DMS153 treated with DMSO at 0.1 percent for 48 hours (cell line): Measurements from ENCODE around the gene TTC34.
"Not testable (repeated sequence)": the region's sequence is repeated elsewhere in the genome, so short reads cannot be mapped to it uniquely, and the experiment has no call there.

Experiments
- DNase-seq: peaks from one replicate; lab custom pipeline; 2025; ENCODE audit not compliant: unreplicated experiment; lab: John Stamatoyannopoulos, UW

Gene TTC34

DNA sequence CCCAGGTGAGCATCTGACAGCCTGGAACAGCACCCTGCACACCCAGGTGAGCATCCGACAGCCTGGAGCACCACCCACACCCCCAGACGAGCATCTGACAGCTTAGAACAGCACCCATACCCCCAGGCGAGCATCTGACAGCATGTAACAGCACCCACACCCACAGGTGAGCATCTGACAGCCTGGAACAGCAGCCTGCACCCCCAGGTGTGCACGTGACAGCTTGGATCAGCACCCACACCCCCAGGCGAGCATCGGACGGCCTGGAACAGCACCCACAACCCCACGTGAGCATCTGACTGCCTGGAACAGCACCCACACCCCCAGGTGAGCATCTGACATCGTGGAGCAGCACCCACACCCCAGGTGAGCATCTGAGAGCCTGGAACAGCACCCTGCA is 116.6 kb downstream of the TTC34 start:
- DNase-seq: not testable (repeated sequence)

DNA sequence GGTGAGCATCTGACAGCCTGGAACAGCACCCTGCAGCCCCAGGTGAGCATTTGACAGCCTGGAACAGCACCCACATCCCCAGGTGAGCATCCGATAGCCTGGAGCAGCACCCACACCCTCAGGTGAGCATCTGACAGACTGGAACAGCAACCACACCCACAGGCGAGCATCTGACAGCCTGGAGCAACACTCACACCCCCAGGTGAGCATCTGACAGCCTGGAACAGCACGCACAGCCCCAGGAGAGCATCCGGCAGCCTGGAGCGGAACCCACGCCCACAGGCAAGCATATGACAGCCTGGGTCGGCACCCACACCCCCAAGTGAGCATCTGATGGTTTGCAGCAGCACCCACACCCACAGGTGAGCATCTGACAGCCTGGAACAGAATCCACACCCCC is 117.5 kb downstream of the TTC34 start:
- DNase-seq: not testable (repeated sequence)

DNA sequence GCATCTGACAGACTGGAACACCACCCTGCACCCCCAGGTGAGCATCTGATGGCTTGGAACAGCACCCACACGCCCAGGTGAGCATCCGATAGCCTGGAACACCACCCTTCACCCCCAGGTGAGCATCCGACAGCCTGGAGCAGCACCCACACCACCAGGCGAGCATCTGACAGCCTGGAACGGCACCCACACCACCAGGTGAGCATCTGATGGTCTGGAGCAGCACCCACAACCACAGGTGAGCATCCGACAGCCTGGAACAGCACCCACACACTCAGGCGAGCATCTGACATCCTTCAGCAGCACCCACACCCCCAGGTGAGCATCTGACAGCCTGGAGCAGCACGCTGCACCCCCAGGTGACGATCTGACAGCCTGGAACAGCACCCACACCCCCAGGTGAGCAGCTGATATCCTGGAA is 118.2 kb downstream of the TTC34 start:
- not testable (repeated sequence) for DNase-seq

DNA sequence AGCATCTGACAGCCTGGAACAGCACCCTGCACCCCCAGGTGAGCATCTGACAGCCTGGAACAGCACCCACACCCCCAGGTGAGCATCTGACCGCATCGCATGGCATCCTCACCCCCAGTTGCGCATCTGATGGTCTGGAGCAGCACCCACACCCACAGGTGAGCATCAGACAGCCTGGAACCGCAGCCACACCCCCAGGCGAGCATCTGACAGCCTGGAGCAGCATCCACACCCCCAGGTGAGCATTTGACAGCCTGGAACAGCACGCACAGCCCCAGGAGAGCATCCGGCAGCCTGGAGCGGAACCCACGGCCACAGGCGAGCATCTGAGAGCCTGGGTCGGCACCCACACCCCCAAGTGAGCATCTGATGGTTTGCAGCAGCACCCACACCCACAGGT is 118.6 kb downstream of the TTC34 start:
- not testable (repeated sequence) for DNase-seq

DNA sequence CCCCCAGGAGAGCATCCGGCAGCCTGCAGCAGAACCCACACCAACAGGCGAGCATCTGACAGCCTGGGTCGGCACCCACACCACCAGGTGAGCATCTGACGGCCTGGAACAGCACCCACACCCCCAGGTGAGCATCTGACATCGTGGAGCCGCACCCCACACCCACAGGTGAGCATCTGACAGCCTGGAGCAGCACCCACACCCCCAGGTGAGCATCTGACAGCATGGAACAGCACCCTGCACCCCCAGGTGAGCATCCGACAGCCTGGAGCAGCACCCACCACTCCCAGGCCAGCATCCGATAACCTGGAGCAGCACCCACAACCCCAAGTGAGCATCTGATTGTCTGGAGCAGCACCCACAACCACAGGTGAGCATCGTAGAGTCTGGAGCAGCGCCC is 124.8 kb downstream of the TTC34 start:
- not testable (repeated sequence) for DNase-seq

DNA sequence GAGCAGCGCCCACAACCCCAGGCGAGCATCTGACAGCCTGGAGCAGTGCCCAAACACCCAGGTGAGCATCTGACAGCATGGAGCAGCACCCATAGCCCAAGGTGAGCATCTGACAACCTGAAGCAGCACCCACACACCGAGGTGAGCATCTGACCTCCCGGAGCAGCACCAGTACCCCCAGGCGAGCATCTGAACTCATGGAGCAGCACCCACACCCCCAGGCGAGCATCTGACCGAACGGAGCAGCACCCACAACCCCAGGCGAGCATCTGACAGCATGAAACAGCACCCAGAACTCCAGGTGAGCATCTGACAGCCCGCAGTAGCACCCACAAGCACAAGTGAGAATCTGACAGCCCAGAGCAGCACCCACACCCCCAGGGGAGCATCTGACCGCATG is 129.8 kb downstream of the TTC34 start:
- DNase-seq: not testable (repeated sequence)

DNA sequence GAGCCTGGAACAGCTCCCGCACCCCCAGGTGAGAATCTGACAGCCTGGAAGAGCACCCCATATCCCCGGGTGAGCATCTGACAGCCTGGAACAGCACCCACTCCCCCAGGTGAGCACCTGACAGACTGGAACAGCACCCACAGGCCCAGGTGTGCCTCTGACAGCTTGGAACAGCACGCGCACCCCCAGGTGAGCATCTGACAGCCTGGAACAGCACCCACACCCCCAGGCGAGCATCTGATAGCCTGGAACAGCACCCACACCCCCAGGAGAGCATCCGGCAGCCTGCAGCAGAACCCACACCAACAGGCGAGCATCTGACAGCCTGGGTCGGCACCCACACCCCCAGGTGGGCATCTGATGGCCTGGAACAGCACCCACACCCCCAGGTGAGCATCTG is 141.7 kb downstream of the TTC34 start:
- not testable (repeated sequence) for DNase-seq

DNA sequence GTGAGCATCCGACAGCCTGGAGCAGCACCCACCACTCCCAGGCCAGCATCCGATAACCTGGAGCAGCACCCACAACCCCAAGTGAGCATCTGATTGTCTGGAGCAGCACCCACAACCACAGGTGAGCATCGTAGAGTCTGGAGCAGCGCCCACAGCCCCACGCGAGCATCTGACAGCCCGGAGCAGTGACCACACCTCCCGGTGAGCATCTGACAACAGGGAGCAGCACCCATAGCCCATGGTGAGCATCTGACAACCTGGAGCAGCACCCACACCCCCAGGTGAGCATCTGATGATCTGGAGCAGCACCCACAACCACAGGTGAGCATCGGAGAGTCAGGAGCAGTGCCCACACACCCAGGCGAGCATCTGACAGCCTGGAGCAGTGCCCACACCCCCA is 143.6 kb downstream of the TTC34 start:
- DNase-seq: not testable (repeated sequence)

DNA sequence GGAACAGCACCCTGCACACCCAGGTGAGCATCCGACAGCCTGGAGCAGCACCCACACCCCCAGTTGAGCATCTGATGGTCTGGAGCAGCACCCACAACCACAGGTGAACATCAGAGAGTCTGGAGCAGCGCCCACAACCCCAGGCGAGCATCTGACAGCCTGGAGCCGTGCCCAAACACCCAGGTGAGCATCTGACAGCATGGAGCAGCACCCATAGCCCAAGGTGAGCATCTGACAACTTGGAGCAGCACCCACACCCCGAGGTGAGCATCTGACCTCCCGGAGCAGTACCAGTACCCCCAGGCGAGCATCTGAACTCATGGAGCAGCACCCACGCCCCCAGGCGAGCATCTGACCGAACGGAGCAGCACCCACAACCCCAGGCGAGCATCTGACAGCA is 144.4 kb downstream of the TTC34 start:
- DNase-seq: not testable (repeated sequence)

DNA sequence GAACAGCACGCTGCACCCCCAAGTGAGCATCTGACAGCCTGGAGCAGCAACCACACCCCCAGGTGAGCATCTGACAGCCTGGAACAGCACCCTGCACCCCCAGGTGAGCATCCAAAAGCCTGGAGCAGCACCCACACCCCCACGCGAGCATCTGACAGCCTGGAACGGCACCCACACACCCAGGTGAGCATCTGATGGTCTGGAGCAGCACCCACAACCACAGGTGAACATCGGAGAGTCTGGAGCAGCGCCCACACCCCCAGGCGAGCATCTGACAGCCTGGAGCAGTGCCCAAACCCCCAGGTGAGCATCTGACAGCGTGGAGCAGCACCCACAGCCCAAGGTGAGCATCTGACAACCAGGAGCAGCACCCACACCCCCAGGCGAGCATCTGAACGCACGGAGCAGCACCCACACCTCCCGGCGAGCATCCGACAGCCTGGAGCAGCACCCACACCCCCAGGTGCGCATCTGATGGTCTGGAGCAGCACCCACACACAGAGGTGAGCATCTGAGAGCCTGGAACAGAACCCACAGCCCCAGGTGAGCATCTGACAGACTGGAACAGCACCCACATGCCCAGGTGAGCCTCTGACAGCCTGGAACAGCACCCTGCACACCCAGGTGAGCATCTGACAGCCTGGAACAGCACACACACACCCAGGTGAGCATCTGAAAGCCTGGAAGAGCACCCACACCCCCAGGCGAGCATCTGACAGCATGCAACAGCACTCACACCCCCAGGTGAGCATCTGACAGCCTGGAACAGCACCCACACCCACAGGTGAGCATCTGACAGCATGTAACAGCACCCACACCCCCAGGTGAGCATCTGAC is 145.7 kb downstream of the TTC34 start:
- DNase-seq: not testable (repeated sequence)

DNA sequence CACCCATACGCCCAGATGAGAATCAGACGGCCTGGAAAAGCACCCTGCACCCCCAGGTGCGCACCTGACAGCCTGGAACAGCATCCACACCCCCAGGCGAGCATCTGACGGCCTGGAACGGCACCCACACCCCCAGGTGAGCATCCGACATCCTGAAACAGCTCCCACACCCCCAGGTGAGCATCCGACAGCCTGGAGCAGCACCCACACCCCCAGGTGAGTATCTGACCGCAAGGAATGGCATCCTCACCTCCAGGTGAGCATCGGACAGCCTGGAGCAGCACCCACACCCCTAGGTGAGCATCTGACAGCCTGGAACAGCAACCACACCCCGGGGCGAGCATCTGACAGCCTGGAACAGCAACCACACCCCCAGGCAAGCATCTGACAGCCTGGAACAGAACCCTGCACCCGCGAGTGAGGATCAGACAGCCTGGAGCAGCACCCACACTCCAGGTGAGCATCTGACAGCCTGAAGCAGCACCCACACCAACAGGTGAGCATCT is 147.0 kb downstream of the TTC34 start:
- DNase-seq: not testable (repeated sequence)

DNA sequence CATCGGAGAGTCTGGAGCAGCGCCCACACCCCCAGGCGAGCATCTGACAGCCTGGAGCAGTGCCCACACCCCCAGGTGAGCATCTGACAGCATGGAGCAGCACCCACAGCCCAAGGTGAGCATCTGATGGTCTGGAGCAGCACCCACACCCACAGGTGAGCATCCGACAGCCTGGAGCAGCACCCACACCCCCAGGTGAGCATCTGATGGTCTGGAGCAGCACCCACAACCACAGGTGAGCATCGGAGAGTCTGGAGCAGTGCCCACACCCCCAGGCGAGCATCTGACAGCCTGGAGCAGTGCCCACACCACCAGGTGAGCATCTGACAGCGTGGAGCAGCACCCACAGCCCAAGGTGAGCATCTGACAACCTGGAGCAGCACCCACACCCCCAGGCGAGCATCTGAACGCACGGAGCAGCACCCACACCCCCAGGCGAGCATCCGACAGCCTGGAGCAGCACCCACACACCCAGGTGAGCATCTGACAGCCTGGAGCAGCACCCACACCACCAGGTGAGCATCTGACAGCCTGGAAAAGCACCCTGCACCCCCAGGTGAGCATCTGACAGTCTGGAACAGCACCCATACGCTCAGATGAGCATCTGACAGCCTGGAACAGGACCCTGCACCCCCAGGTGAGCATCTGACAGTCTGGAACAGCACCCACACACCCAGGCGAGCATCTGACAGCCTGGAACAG is 147.6 kb downstream of the TTC34 start:
- DNase-seq: not testable (repeated sequence)

DNA sequence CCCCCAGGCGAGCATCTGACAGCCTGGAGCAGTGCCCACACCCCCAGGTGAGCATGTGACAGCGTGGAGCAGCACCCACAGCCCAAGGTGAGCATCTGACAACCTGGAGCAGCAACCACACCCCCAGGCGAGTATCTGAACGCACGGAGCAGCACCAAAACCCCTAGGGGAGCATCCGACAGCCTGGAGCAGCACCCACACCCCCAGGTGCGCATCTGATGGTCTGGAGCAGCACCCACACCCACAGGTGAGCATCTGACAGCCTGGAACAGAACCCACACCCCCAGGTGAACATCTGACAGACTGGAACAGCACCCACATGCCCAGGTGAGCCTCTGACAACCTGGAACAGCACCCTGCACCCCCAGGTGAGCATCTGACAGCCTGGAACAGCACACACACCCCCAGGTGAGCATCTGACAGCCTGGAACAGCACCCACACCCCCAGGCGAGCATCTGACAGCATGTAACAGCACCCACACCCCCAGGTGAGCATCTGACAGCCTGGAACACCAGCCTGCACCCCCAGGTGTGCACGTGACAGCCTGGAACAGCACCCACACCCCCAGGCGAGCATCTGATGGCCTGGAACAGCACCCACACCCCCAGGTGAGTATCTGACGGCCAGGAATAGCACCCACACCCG is 148.4 kb downstream of the TTC34 start:
- DNase-seq: not testable (repeated sequence)

DNA sequence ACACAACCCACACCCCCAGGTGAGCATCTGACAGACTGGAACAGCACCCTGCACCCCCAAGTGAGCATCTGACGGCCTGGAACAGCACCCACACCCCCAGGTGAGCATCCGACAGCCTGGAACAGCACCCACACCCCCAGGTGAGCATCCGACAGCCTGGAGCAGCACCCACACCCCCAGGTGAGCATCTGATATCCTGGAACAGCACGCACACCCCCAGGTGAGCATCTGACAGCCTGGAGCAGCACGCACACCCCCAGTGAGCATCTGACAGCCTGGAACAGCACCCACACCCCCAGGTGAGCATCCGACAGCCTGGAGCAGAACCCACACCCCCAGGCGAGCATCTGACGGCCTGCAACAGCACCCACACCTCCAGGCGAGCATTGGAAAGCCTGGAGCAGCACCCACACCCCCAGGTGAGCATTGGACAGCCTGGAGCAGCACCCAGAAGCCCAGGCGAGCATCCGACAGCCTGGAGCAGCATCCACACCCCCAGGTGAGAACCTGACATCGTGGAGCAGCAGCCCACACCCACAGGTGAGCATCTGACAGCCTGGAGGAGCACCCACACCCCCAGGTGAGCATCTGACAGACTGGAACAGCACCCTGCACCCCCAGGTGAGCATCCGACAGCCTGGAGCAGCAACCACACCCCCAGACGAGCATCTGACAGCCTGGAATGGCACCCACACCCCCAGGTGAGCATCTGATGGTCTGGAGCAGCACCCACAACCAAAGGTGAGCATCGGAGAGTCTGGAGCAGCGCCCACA is 149.2 kb downstream of the TTC34 start:
- DNase-seq: not testable (repeated sequence)

DNA sequence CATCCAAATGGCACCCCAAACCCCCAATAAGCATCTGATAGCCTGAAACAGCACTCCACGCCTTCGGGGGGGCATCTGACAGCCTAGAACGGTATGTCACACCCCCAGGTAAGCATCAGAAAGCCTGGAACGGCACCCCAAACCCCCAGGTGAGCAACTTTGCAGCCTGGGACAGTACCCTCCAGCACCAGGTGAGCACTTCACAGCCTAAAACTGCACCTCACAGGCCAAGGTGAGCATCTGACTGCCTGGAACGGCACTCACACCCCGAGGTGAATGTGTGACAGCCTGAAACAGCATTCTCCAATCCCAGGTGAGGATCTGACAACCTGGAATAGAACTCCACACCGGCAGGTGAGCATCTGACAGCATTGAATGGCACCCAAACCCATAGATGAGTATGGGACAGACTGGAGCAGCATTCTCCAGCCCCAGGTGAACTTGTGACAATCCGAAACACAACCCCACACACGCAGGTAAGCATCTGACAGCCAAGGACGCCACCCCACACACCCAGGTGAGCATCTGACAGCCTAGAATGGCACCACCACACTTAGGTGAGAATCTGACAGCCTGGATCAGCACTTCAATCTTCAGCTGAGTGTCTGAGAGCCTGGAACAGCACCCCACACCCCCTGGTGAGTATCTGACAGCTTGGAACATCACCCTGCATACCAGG is 150.4 kb downstream of the TTC34 start:
- DNase-seq: no peak

DNA sequence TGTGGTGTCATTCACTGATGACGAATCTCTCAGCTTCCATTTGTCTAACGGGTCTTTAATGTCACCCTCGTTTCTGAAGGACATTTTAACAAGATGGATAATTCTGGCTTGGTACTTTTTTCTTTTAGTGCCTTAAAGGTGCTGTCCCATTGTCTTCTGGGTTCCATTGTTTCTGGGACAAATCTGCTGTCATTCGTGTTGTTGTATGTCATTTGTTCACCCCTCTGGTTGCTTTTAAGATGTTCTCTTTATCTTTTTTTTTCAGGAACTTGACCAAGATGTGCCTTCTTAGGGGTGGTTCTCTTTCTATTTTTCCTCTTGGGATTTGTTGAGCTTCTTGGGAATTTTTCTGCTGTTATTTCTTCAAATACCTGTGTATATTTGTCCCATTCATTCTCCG is 154.7 kb downstream of the TTC34 start:
- DNase-seq: no peak

DNA sequence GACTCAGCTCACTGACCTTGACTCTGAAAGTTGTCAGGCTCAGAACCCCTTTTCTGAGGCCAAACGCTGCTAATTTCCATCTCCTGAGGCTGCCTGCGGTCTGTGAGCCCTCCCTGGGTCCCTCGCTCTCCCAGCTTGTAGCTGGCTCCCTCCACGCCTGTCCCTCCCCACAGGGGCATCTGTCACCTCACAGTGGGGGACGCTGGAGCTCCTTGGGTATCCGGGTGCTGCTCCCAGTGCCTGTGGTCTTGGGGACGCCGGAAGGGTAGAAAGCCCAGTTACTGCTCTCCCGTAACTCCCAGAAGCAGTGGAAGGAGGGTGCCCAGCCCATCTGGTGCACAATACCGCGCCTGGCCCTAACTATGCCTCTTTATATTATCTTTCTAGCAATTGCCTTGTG is 155.7 kb downstream of the TTC34 start:
- DNase-seq: no peak

DNA sequence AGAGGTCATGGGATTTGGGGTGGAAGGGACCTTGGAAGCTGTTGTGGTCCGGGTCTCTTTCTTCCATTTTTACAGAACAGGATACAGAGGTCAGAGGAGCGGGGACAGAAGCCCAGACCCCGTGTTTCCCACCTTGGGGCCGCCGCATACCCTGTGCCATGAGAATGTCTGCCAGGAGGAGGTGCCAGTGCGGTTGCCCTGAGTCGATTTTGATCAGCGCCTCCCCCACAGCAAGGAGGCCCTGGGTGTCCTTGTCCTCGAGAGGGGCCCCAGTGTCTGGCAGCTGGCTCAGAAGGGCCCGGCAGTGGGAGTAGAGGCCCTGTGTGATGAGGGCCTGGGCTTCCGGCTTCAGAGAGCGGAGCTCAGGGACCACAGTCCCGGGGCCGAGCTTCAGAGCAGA is 156.3 kb downstream of the TTC34 start:
- DNase-seq: no peak

DNA sequence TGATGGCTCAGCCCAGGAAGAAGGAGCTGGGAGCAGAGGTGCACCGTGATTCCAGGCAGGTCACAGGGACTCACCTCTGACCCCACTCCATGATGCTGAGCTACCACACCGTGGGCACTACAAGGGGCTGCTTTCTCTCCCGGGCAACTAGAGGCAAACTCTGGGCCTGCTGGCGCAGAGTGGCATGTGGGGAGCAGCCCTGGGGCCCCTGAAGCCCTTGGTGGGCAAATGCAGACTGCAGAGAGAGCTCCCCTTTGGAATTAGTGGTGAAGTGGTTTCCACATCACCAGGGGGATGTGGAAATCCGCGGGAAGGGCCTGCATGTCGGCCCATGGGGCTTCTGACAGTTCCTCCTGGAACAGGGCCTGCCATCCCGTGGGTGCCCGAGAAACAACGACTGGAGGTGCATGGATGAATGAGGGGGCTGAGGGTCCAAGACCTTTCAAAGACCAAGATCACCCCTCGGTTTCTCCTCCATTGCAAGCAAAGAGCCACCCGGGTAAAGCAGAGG is 156.8 kb downstream of the TTC34 start:
- DNase-seq: no peak

DNA sequence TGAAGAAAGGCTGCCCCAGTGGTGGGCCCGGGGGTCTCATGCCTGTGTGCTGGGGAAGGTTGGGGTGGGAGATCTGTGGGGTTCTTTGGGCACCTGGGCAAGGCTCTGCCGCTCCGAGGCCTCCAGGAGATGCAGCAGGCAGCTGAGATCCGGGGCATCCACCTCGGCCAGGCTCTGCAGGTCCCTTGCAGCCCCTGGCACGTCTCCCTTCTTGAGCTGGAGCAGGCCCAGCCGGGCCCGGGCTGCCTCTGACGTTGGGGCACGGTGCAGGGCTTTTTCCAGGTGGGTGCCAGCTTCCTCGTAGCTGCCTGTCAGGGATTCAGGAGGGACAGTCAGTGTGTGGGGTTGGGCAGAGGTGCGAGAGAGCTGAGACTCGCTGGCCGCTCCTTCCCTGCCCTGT is 157.3 kb downstream of the TTC34 start:
- DNase-seq: no peak
